Small intestine (tissue), 7 donors: Measurements from ENCODE around the gene SLC9A5. TPM values are rescaled to one million over a fixed set of nuclear protein-coding genes. Genes with fewer than 3 reads are reported as not detected.

Experiments used
- DNase-seq, 2 donors: peaks; one replicate each; pipeline versions ENCODE4 v3.0.0 to v3.0.0-alpha.2; 2013
- FAIRE-seq: peaks from 2 replicates; lab custom pipeline; 2012; peaks lifted over from hg19 to GRCh38; lab: Jason Lieb, UNC
- H3K27ac ChIP-seq, 3 donors: one replicate each; pipeline ENCODE4 v1.5.1; 2013; ENCODE audit warnings: low read length in 2 of 3, mild to moderate bottlenecking in 2 of 3, control low read depth in 1 of 3, inconsistent platforms in 1 of 3, low read depth in 1 of 3, moderate library complexity in 1 of 3
- H3K27me3 ChIP-seq, 3 donors: one replicate each; pipeline ENCODE4 v1.6.1; 2013; ENCODE audit warnings: low read length in 3 of 3, inconsistent platforms in 1 of 3; ENCODE audit not compliant: control insufficient read depth in 3 of 3, insufficient read depth in 3 of 3
- H3K36me3 ChIP-seq, 3 donors: one replicate each; pipeline ENCODE4 v1.6.1; 2013; ENCODE audit warnings: low read length in 3 of 3, inconsistent platforms in 1 of 3, low read depth in 1 of 3, mild to moderate bottlenecking in 1 of 3, moderate library complexity in 1 of 3; ENCODE audit not compliant: control insufficient read depth in 3 of 3, insufficient read depth in 2 of 3
- H3K4me1 ChIP-seq, 3 donors: one replicate each; pipeline ENCODE4 v1.6.1; 2013; ENCODE audit warnings: low read length in 2 of 3, inconsistent platforms in 1 of 3, low read depth in 1 of 3, mild to moderate bottlenecking in 1 of 3, moderate library complexity in 1 of 3; ENCODE audit not compliant: control insufficient read depth in 3 of 3, insufficient read depth in 2 of 3
- H3K4me3 ChIP-seq, 3 donors: one replicate each; pipeline ENCODE4 v1.5.1; 2013; ENCODE audit warnings: low read length in 3 of 3, control low read depth in 1 of 3, inconsistent platforms in 1 of 3, low read depth in 1 of 3, mild to moderate bottlenecking in 1 of 3, moderate library complexity in 1 of 3
- H3K9me3 ChIP-seq, 2 donors: one replicate each; pipeline ENCODE4 v1.6.1; 2013; ENCODE audit warnings: low read depth in 1 of 2, low read length in 1 of 2; ENCODE audit not compliant: control insufficient read depth in 2 of 2, insufficient read depth in 1 of 2
- WGBS, 3 donors: extraction: QIAGEN DNeasy Blood & Tissue Kit; methylation state at CpG; one replicate each; pipeline ENCODE4 v1.1.7; 2013; 5-methylcytosine and 5-hydroxymethylcytosine counted together
- polyA plus RNA-seq, 4 donors: library from polyadenylated mRNA; stranded (reverse) in 3 of 4; unstranded in 1 of 4; fragments of 200-250 nt in 3 of 4; fragments of 120-200 nt in 1 of 4; gene quantifications; one replicate each; pipeline versions ENCODE4 v1.2.1 to v1.2.3, GENCODE V29; 2013
- donor health status: healthy with polysubstance abuse.
- donor health status: control.
- donor health status: control.
- donor health status: Bipolar disorder and iron deficiency.
- donor health status: healthy.

SLC9A5 gene
- polyA plus RNA-seq, 4 donors, result 0.39 to 0.78 (median 0.54) TPM; not detected in 1

GRCh38 chr16:67255553-67256221, 6.9 kb downstream of the SLC9A5 start:
- DNase-seq (no peak), FAIRE-seq (no peak)
- 88 to 96% (median 92%) methylated on average over 17 of the region's 17 CpGs for WGBS, 3 donors
- Histone ChIP-seq H3K4me3 (no peak overlapping the region), H3K27me3 (peaks cover 0 to 4% (median 0%) of the 10 kb centered on the region in 3 donors), H3K27ac (no peak overlapping the region), H3K4me1 (no peaks in the 10 kb centered on the region), H3K36me3 (peaks cover 0 to 3% (median 0%) of the 10 kb centered on the region in 3 donors), H3K9me3 (no peaks in the 10 kb centered on the region)

GRCh38 chr16:67256701-67257230, 8.0 kb downstream of the SLC9A5 start:
- Histone ChIP-seq H3K9me3 (no peaks in the 10 kb centered on the region), H3K27me3 (peaks cover 0 to 3% (median 0%) of the 10 kb centered on the region in 3 donors), H3K4me1 (no peaks in the 10 kb centered on the region), H3K4me3 (no peak overlapping the region), H3K36me3 (peaks cover 0 to 3% (median 0%) of the 10 kb centered on the region in 3 donors), H3K27ac (no peak overlapping the region)
- 91 to 96% (median 93%) methylated on average over 11 of the region's 11 CpGs for WGBS, 3 donors
- FAIRE-seq, result no peak
- no peak for DNase-seq

GRCh38 chr16:67257486-67258160, 8.8 kb downstream of the SLC9A5 start:
- 77 to 90% (median 77%) methylated on average over 4 of the region's 4 CpGs for WGBS, 3 donors
- Histone ChIP-seq H3K9me3 (no peaks in the 10 kb centered on the region), H3K4me3 (no peak overlapping the region), H3K36me3 (peaks cover 0 to 2% (median 0%) of the 10 kb centered on the region in 3 donors), H3K27me3 (peaks cover 0 to 1% (median 0%) of the 10 kb centered on the region in 3 donors), H3K4me1 (no peaks in the 10 kb centered on the region), H3K27ac (no peak overlapping the region)
- no peak for DNase-seq
- no peak for FAIRE-seq

- FAIRE-seq (no peak), DNase-seq (no peak)
- 85 to 90% (median 86%) methylated on average over 11 of the region's 11 CpGs for WGBS, 3 donors
- Histone ChIP-seq H3K9me3 (no peaks in the 10 kb centered on the region), H3K36me3 (no peaks in the 10 kb centered on the region), H3K4me1 (no peaks in the 10 kb centered on the region), H3K27me3 (no peaks in the 10 kb centered on the region), H3K27ac (no peak overlapping the region), H3K4me3 (no peak overlapping the region)
Measured at GRCh38 chr16:67258161-67258835, 9.5 kb downstream of the SLC9A5 start.

- WGBS, 3 donors, result 93% methylated on average over 12 of the region's 12 CpGs
- no peaks in the 10 kb centered on the region for H3K4me1 ChIP-seq
- no peak overlapping the region for H3K4me3 ChIP-seq
- peaks cover 0 to 9% (median 0%) of the 10 kb centered on the region in 3 donors for H3K27me3 ChIP-seq
- no peaks in the 10 kb centered on the region for H3K36me3 ChIP-seq
- no peak for DNase-seq
- no peaks in the 10 kb centered on the region for H3K9me3 ChIP-seq
- no peak for FAIRE-seq
- no peak overlapping the region for H3K27ac ChIP-seq
Measured at GRCh38 chr16:67259705-67260104, 10.9 kb downstream of the SLC9A5 start.

GRCh38 chr16:67260426-67261063, 11.8 kb downstream of the SLC9A5 start:
- H3K4me3 ChIP-seq, result no peak overlapping the region
- WGBS, 3 donors, result 74 to 79% (median 74%) methylated on average over 4 of the region's 4 CpGs
- H3K27me3 ChIP-seq, result peaks cover 0 to 16% (median 0%) of the 10 kb centered on the region in 3 donors
- peak; percentile 51 to 52 for DNase-seq
- FAIRE-seq, result no peak
- H3K36me3 ChIP-seq, result no peaks in the 10 kb centered on the region
- no peak overlapping the region for H3K27ac ChIP-seq
- H3K9me3 ChIP-seq, result no peaks in the 10 kb centered on the region
- H3K4me1 ChIP-seq, result no peaks in the 10 kb centered on the region

- Histone ChIP-seq H3K4me3 (no peak overlapping the region), H3K9me3 (no peaks in the 10 kb centered on the region), H3K36me3 (no peaks in the 10 kb centered on the region), H3K27me3 (peaks cover 0 to 17% (median 0%) of the 10 kb centered on the region in 3 donors), H3K27ac (no peak overlapping the region), H3K4me1 (peaks cover 0 to 7% (median 0%) of the 10 kb centered on the region in 3 donors)
- no peak for DNase-seq
- FAIRE-seq, result no peak
- 80 to 81% (median 81%) methylated on average over 3 of the region's 3 CpGs for WGBS, 3 donors
Measured at GRCh38 chr16:67263201-67263600, 14.4 kb downstream of the SLC9A5 start.

GRCh38 chr16:67264277-67264676, 15.5 kb downstream of the SLC9A5 start:
- WGBS, 3 donors, result 78 to 92% (median 85%) methylated on average over 9 of the region's 9 CpGs
- Histone ChIP-seq H3K9me3 (no peaks in the 10 kb centered on the region), H3K36me3 (no peaks in the 10 kb centered on the region), H3K4me1 (peaks cover 0 to 10% (median 0%) of the 10 kb centered on the region in 3 donors), H3K4me3 (no peak overlapping the region), H3K27ac (no peak overlapping the region), H3K27me3 (peaks cover 0 to 17% (median 0%) of the 10 kb centered on the region in 3 donors)
- no peak for DNase-seq
- no peak for FAIRE-seq
